Smooth muscle cell (in vitro differentiated cells): ENCODE measurements around the gene HID1. TPM values are rescaled to one million over a fixed set of nuclear protein-coding genes. Genes with fewer than 3 reads are reported as not detected.

Experiments
- DNase-seq: peaks from one replicate; lab custom pipeline; 2025; ENCODE audit not compliant: unreplicated experiment; lab: John Stamatoyannopoulos, UW
- H2AFZ ChIP-seq: fragments of 200-600 bp; sonication (generic); 2 replicates; pipeline ENCODE4 v1.6.0; 2016; ENCODE audit warnings: antibody characterized with exemption, low read depth, mild to moderate bottlenecking
- H3F3A ChIP-seq: fragments of 200-600 bp; sonication (generic); 2 replicates; pipeline ENCODE4 v1.6.0; 2017; ENCODE audit warnings: antibody characterized with exemption, low read depth
- H3K27ac ChIP-seq: fragments of 200-600 bp; sonication (generic); 2 replicates; pipeline ENCODE4 v1.5.1; 2016; ENCODE audit warnings: low read depth, mild to moderate bottlenecking
- H3K27me3 ChIP-seq: fragments of 200-600 bp; sonication (generic); 2 replicates; pipeline ENCODE4 v1.6.1; 2016; ENCODE audit warnings: low read depth, mild to moderate bottlenecking
- H3K36me3 ChIP-seq: fragments of 200-600 bp; sonication (generic); 2 replicates; pipeline ENCODE4 v1.5.1; 2016; ENCODE audit warnings: low read depth
- H3K4me1 ChIP-seq: fragments of 200-600 bp; sonication (generic); 2 replicates; pipeline ENCODE4 v1.5.1; 2016; ENCODE audit warnings: low read depth
- H3K4me2 ChIP-seq: fragments of 200-600 bp; sonication (generic); 2 replicates; pipeline ENCODE4 v1.6.0; 2016; ENCODE audit warnings: mild to moderate bottlenecking
- H3K4me3 ChIP-seq: fragments of 200-600 bp; sonication (generic); 2 replicates; pipeline ENCODE4 v1.5.1; 2016; ENCODE audit warnings: mild to moderate bottlenecking
- H3K79me2 ChIP-seq: fragments of 200-600 bp; sonication (generic); 2 replicates; pipeline ENCODE4 v1.6.0; 2016; ENCODE audit warnings: low read depth, mild to moderate bottlenecking
- H3K9ac ChIP-seq: fragments of 200-600 bp; sonication (generic); 2 replicates; pipeline ENCODE4 v1.6.0; 2016; ENCODE audit warnings: low read depth
- H3K9me3 ChIP-seq: fragments of 200-600 bp; sonication (generic); replicated peaks from 2 replicates; pipeline ENCODE4 v1.5.1; 2016; ENCODE audit warnings: low read depth
- H4K20me1 ChIP-seq: fragments of 200-600 bp; sonication (generic); 2 replicates; pipeline ENCODE4 v1.6.0; 2016; ENCODE audit warnings: low read depth
- WGBS: methylation state at CpG from one replicate; pipeline ENCODE4 v1.1.7; 2016; ENCODE audit warnings: low lambda C conversion rate; 5-methylcytosine and 5-hydroxymethylcytosine counted together
- polyA plus RNA-seq: library from polyadenylated mRNA; unstranded; fragments of >200 nt; fragmentation: Nextera tagmentation; extraction: Ambion mirVana; gene quantifications from 2 replicates; pipeline ENCODE4 v1.2.1, GENCODE V29; 2016
- total RNA-seq: library from RNA; depleted of rRNA; stranded (reverse); fragments of >200 nt; gene quantifications from 2 replicates; pipeline ENCODE4 v1.2.3, GENCODE V29; 2014
- TF ChIP-seq, protein P1 (sequence below): fragments of 200-600 bp; sonication (generic); IDR thresholded peaks from 2 replicates; pipeline ENCODE4 v1.5.1; 2017; ENCODE audit warnings: borderline replicate concordance, mild to moderate bottlenecking, antibody characterized with exemption; ENCODE audit not compliant: insufficient read depth, poor library complexity, severe bottlenecking

Gene HID1
- total and polyA plus RNA-seq, 2 experiments from 2014 or later = 3.3 to 8.8 TPM

DNA sequence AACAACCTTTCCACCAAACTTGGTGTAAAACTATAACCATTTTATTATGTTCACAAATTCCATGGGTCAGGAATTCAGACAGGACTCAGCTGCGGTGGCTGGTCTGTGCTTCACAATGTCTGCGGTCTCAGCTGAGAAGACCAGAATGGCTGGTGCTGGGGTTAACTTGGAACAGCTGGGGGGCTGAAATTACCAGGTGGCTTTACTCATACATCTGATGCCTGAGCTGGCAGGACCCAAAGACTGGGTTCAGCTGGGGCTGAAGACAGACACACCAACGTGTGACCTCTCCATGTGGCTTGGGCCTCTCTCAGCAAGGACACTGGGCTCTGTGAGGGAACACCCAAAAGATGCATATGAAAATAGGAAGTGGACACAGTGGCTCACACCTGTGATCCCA lies 5.7 kb upstream of the HID1 start:
- Histone ChIP-seq H3K27me3 (peaks cover 23% of the 10 kb centered on the region), H3K4me2 (no peak overlapping the region), H3K9ac (no peak overlapping the region)

DNA sequence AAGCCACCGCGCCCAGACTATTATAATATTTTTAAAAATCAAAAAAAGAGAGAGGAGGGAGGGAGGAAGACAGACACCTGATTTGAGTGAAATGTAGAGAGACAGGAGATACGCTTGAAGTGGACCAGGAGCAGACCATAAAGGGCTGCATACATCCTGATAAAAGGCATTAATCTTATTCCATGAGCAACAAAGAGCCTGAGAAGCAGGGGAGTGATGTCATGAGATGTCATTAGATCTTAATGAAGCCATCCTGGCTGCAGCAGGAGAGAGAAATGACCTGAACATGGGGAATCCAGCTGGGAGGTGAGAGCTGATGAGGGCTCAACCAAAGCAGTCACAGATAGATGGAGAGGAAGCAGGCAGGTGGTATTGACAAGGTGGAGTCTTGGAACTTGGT lies 5.2 kb upstream of the HID1 start:
- TF ChIP-seq, protein P1, sequence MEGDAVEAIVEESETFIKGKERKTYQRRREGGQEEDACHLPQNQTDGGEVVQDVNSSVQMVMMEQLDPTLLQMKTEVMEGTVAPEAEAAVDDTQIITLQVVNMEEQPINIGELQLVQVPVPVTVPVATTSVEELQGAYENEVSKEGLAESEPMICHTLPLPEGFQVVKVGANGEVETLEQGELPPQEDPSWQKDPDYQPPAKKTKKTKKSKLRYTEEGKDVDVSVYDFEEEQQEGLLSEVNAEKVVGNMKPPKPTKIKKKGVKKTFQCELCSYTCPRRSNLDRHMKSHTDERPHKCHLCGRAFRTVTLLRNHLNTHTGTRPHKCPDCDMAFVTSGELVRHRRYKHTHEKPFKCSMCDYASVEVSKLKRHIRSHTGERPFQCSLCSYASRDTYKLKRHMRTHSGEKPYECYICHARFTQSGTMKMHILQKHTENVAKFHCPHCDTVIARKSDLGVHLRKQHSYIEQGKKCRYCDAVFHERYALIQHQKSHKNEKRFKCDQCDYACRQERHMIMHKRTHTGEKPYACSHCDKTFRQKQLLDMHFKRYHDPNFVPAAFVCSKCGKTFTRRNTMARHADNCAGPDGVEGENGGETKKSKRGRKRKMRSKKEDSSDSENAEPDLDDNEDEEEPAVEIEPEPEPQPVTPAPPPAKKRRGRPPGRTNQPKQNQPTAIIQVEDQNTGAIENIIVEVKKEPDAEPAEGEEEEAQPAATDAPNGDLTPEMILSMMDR = no peak
- Histone ChIP-seq H3K36me3 (no peaks in the 10 kb centered on the region), H3K4me2 (no peak overlapping the region), H3F3A (peaks cover 3% of the 10 kb centered on the region), H2AFZ (no peak overlapping the region), H4K20me1 (no peaks in the 10 kb centered on the region), H3K9me3 (no peaks in the 10 kb centered on the region), H3K79me2 (no peaks in the 10 kb centered on the region), H3K27me3 (peaks cover 27% of the 10 kb centered on the region), H3K27ac (no peak overlapping the region), H3K9ac (no peak overlapping the region), H3K4me1 (peaks cover 6% of the 10 kb centered on the region), H3K4me3 (no peak overlapping the region)
- DNase-seq = no peak
- WGBS = 98% methylated on average over 3 of the region's 3 CpGs

More for the DNA sequence above, 5.7 kb upstream of the HID1 start:
- Histone ChIP-seq H3K9me3 (no peaks in the 10 kb centered on the region), H3K4me1 (peaks cover 10% of the 10 kb centered on the region), H4K20me1 (no peaks in the 10 kb centered on the region), H3K36me3 (no peaks in the 10 kb centered on the region), H3K79me2 (no peaks in the 10 kb centered on the region), H2AFZ (no peak overlapping the region), H3K27ac (no peak overlapping the region), H3K4me3 (no peak overlapping the region), H3F3A (peaks cover 3% of the 10 kb centered on the region)
- no peak for DNase-seq
- WGBS = 85% methylated on average over 3 of the region's 3 CpGs
- TF ChIP-seq, protein P1 = no peak

DNA sequence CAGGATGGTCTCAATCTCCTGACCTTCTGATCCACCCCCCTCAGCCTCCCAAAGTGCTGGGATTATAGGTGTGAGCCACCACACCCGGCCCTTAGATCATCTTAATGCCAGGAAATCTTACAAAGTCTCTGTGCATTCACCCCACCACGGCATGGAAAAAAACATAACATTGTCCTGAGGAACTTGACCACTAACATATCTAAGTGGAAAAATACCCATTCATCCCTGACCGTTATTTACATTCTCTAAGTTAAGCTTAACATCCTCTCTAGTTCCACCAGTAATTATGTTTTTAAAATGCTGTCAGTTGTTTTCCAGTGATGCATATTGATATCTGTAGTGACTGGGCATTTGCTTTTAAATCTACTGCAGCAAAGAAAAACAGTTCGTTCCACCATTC lies 3.4 kb upstream of the HID1 start:
- Histone ChIP-seq H3K27me3 (peaks cover 45% of the 10 kb centered on the region), H2AFZ (no peak overlapping the region), H3K9ac (no peak overlapping the region), H4K20me1 (no peaks in the 10 kb centered on the region), H3K4me1 (no peaks in the 10 kb centered on the region), H3K27ac (no peak overlapping the region), H3F3A (no peaks in the 10 kb centered on the region), H3K4me2 (no peak overlapping the region), H3K9me3 (no peaks in the 10 kb centered on the region), H3K4me3 (no peak overlapping the region), H3K36me3 (no peaks in the 10 kb centered on the region), H3K79me2 (no peaks in the 10 kb centered on the region)
- DNase-seq = no peak
- WGBS = 73% methylated on average over 4 of the region's 4 CpGs
- TF ChIP-seq, protein P1 = no peak

DNA sequence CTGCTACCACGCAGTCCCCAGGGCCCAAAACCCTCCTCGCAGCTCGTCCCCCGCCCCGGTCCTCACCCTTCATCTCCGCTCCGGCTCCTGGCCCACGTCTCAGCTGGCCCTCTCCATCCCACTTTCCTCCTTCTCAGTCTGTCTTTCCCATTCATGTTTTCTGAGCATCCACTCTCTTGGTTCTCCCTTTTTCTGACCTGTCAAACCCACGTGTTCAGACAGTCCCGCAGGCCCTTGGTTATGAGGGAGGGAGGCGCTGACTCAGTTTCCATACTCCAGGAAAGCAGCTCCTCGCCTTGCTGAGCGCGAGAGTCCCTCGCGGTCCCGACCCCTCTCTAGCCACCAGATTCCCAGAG lies 392 bp upstream of the HID1 start:
- no peak overlapping the region for H2AFZ ChIP-seq
- no peak for DNase-seq
- H3K9ac ChIP-seq = no peak overlapping the region
- no peaks in the 10 kb centered on the region for H3F3A ChIP-seq
- no peak overlapping the region for H3K27ac ChIP-seq
- TF ChIP-seq, protein P1 = no peak
- H3K36me3 ChIP-seq = no peaks in the 10 kb centered on the region
- WGBS = 30% methylated on average over 15 of the region's 17 CpGs
- H4K20me1 ChIP-seq = no peaks in the 10 kb centered on the region
- H3K4me3 ChIP-seq = peak overlapping the region; percentile 63
- H3K79me2 ChIP-seq = no peaks in the 10 kb centered on the region
- peak overlapping the region; percentile 93 for H3K4me2 ChIP-seq
- no peaks in the 10 kb centered on the region for H3K4me1 ChIP-seq
- no peaks in the 10 kb centered on the region for H3K9me3 ChIP-seq
- H3K27me3 ChIP-seq = peaks cover 45% of the 10 kb centered on the region
